Hematopoietic multipotent progenitor cell treated with erythropoietin and hydrocortisone succinate and interleukin-3 and kit ligand, for 17 days (in vitro differentiated cells): ENCODE measurements around the gene STPG4.
"Not testable (repeated sequence)": the region's sequence is repeated elsewhere in the genome, so short reads cannot be mapped to it uniquely, and the experiment has no call there.

ENCODE experiments used
- DNase-seq: peaks from one replicate; pipeline ENCODE4 v3.0.0-alpha.2; 2015; ENCODE audit warnings: low spot score

STPG4 gene

GRCh38 chr2:47172922-47173695 is 18.0 kb upstream of the STPG4 start:
- peak; percentile 40 for DNase-seq

- no peak for DNase-seq
Measured at GRCh38 chr2:47172156-47172921, 17.2 kb upstream of the STPG4 start.

- no peak for DNase-seq
Measured at GRCh38 chr2:47169784-47170183, 14.7 kb upstream of the STPG4 start.

GRCh38 chr2:47168895-47169294 is 13.8 kb upstream of the STPG4 start:
- DNase-seq = not testable (repeated sequence)

DNA sequence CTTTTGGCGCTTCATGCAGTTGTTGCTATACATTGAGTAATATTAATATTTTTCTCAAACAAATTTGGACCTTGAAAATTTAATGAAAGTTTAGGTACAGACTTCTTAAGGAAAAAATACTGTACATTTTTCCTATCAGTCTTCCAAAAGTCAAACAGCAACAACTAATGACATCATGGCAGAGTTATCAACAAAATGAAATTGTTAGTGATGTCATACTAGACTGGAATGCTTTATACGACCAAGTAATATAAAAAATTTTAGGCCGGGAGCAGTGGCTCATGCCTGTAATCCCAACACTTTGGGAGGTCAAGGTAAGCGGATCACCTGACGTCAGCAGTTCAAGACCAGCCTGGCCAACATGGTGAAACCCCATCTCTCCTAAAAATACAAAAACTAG is 12.0 kb upstream of the STPG4 start:
- DNase-seq = no peak

DNA sequence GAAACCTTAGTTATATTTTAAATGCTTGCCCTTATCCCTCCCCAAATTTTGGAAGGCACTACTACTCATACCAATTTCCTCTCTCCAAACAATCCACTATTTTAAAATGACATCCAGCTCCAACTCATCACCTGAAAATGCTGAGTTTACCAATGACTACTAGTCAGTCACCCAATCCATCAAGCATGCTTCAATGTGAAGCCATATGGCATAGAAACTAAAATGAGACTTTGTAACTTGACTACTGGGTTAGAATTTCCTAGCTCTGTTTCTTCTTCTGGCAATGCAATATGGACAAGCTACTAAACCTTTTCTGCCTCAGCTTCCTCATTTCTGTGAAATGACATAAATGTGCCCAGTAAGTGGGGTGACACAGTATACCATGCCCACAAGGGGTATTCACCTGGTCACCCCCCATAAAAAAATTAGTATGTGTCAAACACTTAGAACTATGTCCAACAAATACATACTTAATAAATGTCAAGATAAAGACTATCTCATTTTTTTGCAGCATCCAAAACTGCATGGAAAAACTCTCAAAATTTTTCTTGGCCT is 10.0 kb upstream of the STPG4 start:
- no peak for DNase-seq

DNA sequence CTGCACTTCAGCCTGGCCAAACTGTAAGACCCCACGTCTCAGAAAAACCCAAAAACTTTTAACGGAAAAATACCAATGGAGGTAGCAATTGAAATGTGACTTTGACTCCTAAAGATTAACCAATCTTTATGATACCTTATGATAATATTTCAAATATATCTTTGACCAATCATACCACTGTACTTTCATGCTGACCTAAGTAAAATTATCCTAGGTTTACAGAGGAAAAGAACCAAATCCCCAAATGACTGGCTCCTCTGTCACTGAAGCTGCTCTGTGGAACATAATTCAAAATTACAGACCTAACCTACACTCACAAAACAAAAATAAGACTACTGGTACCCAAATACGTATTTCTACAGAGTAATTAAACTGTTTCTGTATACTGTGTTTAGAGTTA is 7.7 kb upstream of the STPG4 start:
- DNase-seq = no peak

DNA sequence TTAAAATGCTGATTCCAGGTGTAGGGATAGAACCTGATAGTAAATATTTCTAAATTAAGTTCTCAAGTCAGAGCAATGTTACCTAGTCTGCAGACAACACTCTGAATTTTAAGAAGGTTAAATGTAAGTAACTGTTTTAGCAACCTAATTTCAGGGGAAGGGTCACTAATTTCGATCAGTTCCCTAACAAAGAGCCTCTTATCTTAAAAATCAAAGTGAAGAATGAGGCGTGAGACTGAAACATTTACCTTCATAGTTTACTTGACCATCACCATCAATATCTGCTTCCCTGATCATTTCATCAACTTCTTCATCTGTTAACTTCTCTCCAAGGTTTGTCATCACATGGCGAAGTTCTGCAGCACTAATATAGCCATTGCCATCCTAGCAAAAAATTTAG is 6.4 kb upstream of the STPG4 start:
- DNase-seq = no peak

- no peak for DNase-seq
Measured at GRCh38 chr2:47160660-47161059, 5.6 kb upstream of the STPG4 start.

DNA sequence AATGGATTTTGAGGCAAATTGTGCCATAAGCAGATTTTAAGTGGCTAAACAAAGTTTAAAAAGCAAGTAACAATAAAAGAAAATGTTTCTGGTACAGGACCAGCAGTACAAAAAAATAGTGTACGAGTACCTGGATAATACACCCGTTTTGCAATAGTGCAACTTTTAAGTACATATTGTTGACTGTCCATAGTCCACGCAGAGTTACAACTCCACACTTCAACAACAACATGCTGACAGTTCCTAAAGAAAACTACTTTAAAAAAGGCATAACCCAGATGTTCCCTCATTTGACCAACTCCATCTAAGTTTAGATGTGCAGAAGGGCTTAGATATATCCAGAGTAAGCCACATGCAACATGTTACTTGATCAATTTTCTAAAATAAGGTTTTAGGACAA is 5.1 kb upstream of the STPG4 start:
- DNase-seq = no peak

DNA sequence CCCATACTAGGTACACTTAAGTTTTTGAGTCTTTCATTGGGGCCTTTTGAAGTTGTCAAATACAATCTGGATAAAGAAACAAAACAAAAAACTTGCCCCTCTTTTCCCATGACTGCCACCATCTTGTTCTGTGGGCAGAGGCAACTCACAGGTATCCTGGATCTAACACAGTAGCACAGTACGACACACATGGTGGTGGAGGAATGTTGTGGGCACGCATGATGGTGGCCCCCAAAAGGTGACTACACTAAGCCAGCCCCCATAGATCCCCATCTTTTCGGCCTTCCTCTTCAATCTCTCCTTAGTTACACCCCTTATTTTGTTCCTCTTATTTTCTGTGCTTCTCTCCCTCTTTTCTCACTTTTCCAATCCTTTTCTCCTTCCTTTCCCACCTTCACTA is 4.5 kb upstream of the STPG4 start:
- no peak for DNase-seq

DNA sequence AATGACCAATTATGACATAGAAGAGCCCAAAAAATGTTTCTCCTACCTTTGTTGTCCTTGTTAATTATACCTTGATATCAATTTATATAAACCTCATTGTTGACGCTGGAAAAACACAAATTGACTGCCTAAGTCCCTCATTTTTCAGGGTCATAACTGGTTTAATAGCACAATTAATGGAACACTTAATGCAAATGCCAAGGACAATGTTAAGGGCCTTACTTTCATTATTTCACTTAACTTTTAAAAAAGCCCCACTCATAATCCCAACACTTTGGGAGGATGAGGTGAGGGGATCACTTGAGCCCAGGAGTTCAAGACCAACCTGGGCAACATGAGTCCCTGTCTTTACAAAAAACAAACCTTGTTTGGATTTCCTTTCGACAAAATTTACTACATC is 3.5 kb upstream of the STPG4 start:
- no peak for DNase-seq

GRCh38 chr2:47152803-47153202 is 2.3 kb downstream of the STPG4 start:
- DNase-seq = no peak

GRCh38 chr2:47150175-47150574 is 4.9 kb downstream of the STPG4 start:
- no peak for DNase-seq

- DNase-seq = no peak
Measured at GRCh38 chr2:47147021-47147420, 8.1 kb downstream of the STPG4 start.

DNA sequence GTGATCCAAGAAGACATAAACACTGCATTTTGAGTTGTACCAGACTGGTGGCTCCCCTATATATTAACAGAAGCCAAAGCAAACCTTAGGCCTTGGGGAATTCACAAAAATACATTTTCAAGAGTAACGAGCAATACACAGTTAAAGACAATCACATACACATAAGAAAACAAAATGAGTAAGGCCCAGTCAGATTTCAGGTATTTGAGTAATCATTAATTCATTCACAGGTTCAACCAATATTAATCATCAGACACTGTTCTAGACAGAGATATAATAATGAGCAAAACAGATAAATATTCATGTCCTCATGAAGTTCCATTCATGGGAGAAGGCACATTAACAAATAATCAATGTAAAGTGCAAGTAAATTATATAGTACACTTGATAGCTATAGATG is 9.6 kb downstream of the STPG4 start:
- no peak for DNase-seq

GRCh38 chr2:47141520-47141919 is 13.6 kb downstream of the STPG4 start:
- no peak for DNase-seq

- DNase-seq = no peak
Measured at GRCh38 chr2:47134386-47135090, 20.6 kb downstream of the STPG4 start.

GRCh38 chr2:47133046-47133445 is 22.1 kb downstream of the STPG4 start:
- no peak for DNase-seq

DNA sequence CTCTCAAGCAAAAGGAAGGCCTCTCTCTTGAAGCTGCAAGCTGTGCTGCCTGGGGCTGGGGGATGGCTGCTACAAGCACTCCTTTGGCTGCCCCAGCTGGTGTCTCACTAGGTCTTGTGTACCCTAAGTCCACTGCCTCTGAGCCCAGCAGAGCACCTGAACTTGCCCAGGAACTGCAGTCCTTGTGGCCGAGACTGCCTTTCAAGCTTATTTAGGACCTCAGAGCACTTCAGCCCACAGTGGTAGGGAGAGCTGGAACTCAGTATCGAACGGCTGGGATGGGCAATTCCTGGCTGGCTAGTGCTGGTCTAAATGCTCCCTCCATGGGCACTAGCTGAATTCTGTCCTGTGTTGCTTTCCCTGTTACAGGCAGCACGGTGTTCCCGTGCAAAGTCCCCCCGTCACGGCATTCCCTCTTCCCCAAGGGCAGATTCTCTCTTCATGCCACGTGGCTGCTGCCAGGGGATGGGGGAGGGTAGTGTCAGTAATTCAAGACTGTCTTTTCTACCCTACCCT is 25.9 kb downstream of the STPG4 start:
- no peak for DNase-seq

DNA sequence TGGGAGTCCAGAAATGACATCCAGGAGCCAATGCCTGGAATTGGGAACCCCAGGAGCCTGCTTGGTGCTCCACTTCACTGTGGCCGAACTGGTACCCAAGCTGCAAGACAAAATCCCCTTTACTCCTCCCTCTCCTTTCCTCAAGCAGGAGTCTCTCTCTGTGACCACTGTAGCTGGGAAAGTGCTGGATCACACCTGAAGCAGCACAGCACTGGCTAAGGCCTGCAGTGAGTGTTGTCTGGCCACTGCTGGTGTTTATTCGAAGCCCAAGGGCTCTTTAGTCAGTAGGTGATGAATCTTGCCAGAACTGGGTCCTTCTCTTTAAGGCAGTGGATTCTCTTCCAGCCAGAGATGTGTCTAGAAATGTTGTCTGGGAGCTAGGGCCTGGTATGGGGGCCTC is 26.4 kb downstream of the STPG4 start:
- DNase-seq = no peak

- peak; percentile 30 for DNase-seq
Measured at GRCh38 chr2:47127862-47128543, 27.1 kb downstream of the STPG4 start.
